WTC11 (cell line): Measurements from ENCODE around the gene RPS21. TPM values are rescaled to one million over a fixed set of nuclear protein-coding genes. Genes with fewer than 3 reads are reported as not detected.

ENCODE experiments used
- ATAC-seq: fragments of 200-7000 bp; cut with Tn5 transposase; 2 replicates; pipeline ENCODE4 v1.10.0; 2021; ENCODE audit warnings: mild to moderate bottlenecking, moderate library complexity
- CTCF ChIA-PET: fragments of 300-600 bp; sonication (Branson Sonifier 250); formaldehyde crosslinking; loops from one replicate; lab custom pipeline; 2021; ENCODE audit warnings: antibody characterized with exemption; lab: Charles Lee
- POLR2A ChIA-PET: fragments of 350-600 bp; sonication (Branson Sonifier 250); formaldehyde crosslinking; loops from one replicate; lab custom pipeline; 2021; ENCODE audit warnings: antibody characterized with exemption; lab: Charles Lee
- DNase-seq: peaks from one replicate; pipeline ENCODE4 v3.0.0; 2021; ENCODE audit warnings: low spot score
- H3K27ac Mint-ChIP-seq: 2 replicates; pipeline ENCODE4 v1.8.0; 2021; ENCODE audit warnings: mixed read lengths
- H3K27me3 Mint-ChIP-seq: 2 replicates; pipeline ENCODE4 v1.8.0; 2021; ENCODE audit warnings: low read depth, mild to moderate bottlenecking, moderate library complexity, mixed read lengths
- H3K36me3 Mint-ChIP-seq: 2 replicates; pipeline ENCODE4 v1.8.0; 2021; ENCODE audit warnings: mixed read lengths
- H3K4me1 Mint-ChIP-seq: 2 replicates; pipeline ENCODE4 v1.8.0; 2022; ENCODE audit warnings: mixed read lengths
- H3K4me3 Mint-ChIP-seq: 2 replicates; pipeline ENCODE4 v1.8.0; 2021; ENCODE audit warnings: mild to moderate bottlenecking, moderate library complexity, mixed read lengths
- H3K9me3 Mint-ChIP-seq: 2 replicates; pipeline ENCODE4 v1.8.0; 2021; ENCODE audit warnings: mixed read lengths
- AFF4 ChIP-seq: sonication (generic); formaldehyde crosslinking; IDR thresholded peaks from 2 replicates; pipeline ENCODE4 v1.8.1; 2023; ENCODE audit warnings: mild to moderate bottlenecking, missing genetic modification reagents, borderline replicate concordance
- CBFB ChIP-seq: sonication (generic); formaldehyde crosslinking; IDR thresholded peaks from 2 replicates; pipeline ENCODE4 v1.8.1; 2022; ENCODE audit warnings: mild to moderate bottlenecking, low read depth, missing genetic modification reagents
- ESRRA ChIP-seq: sonication (generic); formaldehyde crosslinking; IDR thresholded peaks from 2 replicates; pipeline ENCODE4 v1.8.1; 2022; ENCODE audit warnings: mild to moderate bottlenecking, missing genetic modification reagents, borderline replicate concordance
- ETV6 ChIP-seq: sonication (generic); formaldehyde crosslinking; IDR thresholded peaks from 2 replicates; pipeline ENCODE4 v1.8.1; 2022; ENCODE audit warnings: mild to moderate bottlenecking, missing genetic modification reagents
- FOXP1 ChIP-seq: sonication (generic); formaldehyde crosslinking; IDR thresholded peaks from 2 replicates; pipeline ENCODE4 v1.8.0; 2022; ENCODE audit warnings: missing genetic modification reagents, mild to moderate bottlenecking, moderate library complexity, borderline replicate concordance
- FOXP4 ChIP-seq: sonication (generic); formaldehyde crosslinking; IDR thresholded peaks from 2 replicates; pipeline ENCODE4 v1.8.0; 2022; ENCODE audit warnings: mild to moderate bottlenecking, missing genetic modification reagents
- GTF2I ChIP-seq: fragments of 250-450 bp; sonication (Bioruptor Pico); conservative IDR thresholded peaks from 2 replicates; pipeline ENCODE4 v1.4.0; 2021; ENCODE audit warnings: mild to moderate bottlenecking
- IRF1 ChIP-seq: sonication (generic); formaldehyde crosslinking; IDR thresholded peaks from 2 replicates; pipeline ENCODE4 v1.8.0; 2023; ENCODE audit warnings: missing genetic modification reagents
- IRF2 ChIP-seq: sonication (generic); formaldehyde crosslinking; IDR thresholded peaks from 2 replicates; pipeline ENCODE4 v1.8.0; 2022; ENCODE audit warnings: low read depth, missing genetic modification reagents, borderline replicate concordance
- MXD4 ChIP-seq: fragments of 250-450 bp; sonication (Bioruptor Pico); IDR thresholded peaks from 2 replicates; pipeline ENCODE4 v1.8.0; 2021; ENCODE audit warnings: mild to moderate bottlenecking, moderate library complexity, borderline replicate concordance
- MYBL2 ChIP-seq: sonication (generic); formaldehyde crosslinking; IDR thresholded peaks from 2 replicates; pipeline ENCODE4 v1.8.1; 2023; ENCODE audit warnings: mild to moderate bottlenecking, moderate library complexity, missing genetic modification reagents
- OVOL2 ChIP-seq: fragments of 250-450 bp; sonication (Bioruptor Pico); IDR thresholded peaks from 2 replicates; pipeline ENCODE4 v1.9.0; 2021; ENCODE audit warnings: mild to moderate bottlenecking, borderline replicate concordance
- PRDM15 ChIP-seq: sonication (generic); formaldehyde crosslinking; IDR thresholded peaks from 2 replicates; pipeline ENCODE4 v1.8.0; 2022; ENCODE audit warnings: missing genetic modification reagents
- PREB ChIP-seq: sonication (generic); formaldehyde crosslinking; IDR thresholded peaks from 2 replicates; pipeline ENCODE4 v1.8.1; 2022; ENCODE audit warnings: mild to moderate bottlenecking, missing genetic modification reagents, moderate library complexity, borderline replicate concordance
- RELA ChIP-seq: sonication (generic); formaldehyde crosslinking; IDR thresholded peaks from 2 replicates; pipeline ENCODE4 v1.8.1; 2022; ENCODE audit warnings: missing genetic modification reagents, mild to moderate bottlenecking, borderline replicate concordance
- RORB ChIP-seq: fragments of 250-450 bp; sonication (Bioruptor Pico); IDR thresholded peaks from 2 replicates; pipeline ENCODE4 v1.9.0; 2021; ENCODE audit warnings: mild to moderate bottlenecking
- TEAD4 ChIP-seq: sonication (generic); formaldehyde crosslinking; IDR thresholded peaks from 2 replicates; pipeline ENCODE4 v1.8.0; 2022; ENCODE audit warnings: mild to moderate bottlenecking, missing genetic modification reagents
- USF2 ChIP-seq: sonication (generic); formaldehyde crosslinking; IDR thresholded peaks from 2 replicates; pipeline ENCODE4 v1.8.1; 2023; ENCODE audit warnings: mild to moderate bottlenecking, missing genetic modification reagents, moderate library complexity
- ZBTB43 ChIP-seq: sonication (generic); formaldehyde crosslinking; IDR thresholded peaks from 2 replicates; pipeline ENCODE4 v1.8.1; 2023; ENCODE audit warnings: mild to moderate bottlenecking, missing genetic modification reagents
- total RNA-seq: library from RNA; stranded (reverse); gene quantifications from 3 replicates; pipeline ENCODE4 v1.2.3, GENCODE V29; 2021

Gene RPS21
- total RNA-seq, 1 experiment from 2014 or later = 2,016 TPM

GRCh38 chr20:62392621-62393334, 5.9 kb downstream of the RPS21 start:
- H3K36me3 Mint-ChIP-seq = peaks cover 16% of the 10 kb centered on the region
- no peak overlapping the region for H3K4me3 Mint-ChIP-seq
- no peaks in the 10 kb centered on the region for H3K27me3 Mint-ChIP-seq
- H3K9me3 Mint-ChIP-seq = peaks cover 5% of the 10 kb centered on the region; the same call in 1 of the 2 replicates
- no peak for ATAC-seq
- CTCF ChIA-PET = interaction anchor here (0.9 to 5.7 kb wide), 6 partner anchors 9 to 107 kb away, joined by 3 to 21 read pairs (median 4); no protein-coding TSS in a partner anchor
- TF ChIP-seq ZBTB43 (CRISPR knock-in tag) = no peak
- no peak for TF ChIP-seq RORB (CRISPR knock-in tag)
- TF ChIP-seq AFF4 (CRISPR knock-in tag) = no peak
- no peak for TF ChIP-seq OVOL2 (CRISPR knock-in tag)
- TF ChIP-seq IRF2 = no peak
- no peak for TF ChIP-seq GTF2I (CRISPR knock-in tag)
- TF ChIP-seq CBFB (CRISPR knock-in tag) = no peak
- TF ChIP-seq PRDM15 (CRISPR knock-in tag) = no peak
- TF ChIP-seq USF2 (CRISPR knock-in tag) = no peak
- no peak overlapping the region; the same call in 1 of the 2 replicates for H3K27ac Mint-ChIP-seq
- POLR2A ChIA-PET = no interaction called here
- no peak for DNase-seq
- peaks cover 12% of the 10 kb centered on the region for H3K4me1 Mint-ChIP-seq

- ChIA-PET POLR2A (no interaction called here), CTCF (interaction anchor here (0.9 to 5.7 kb wide), 7 partner anchors 8 to 398 kb away, joined by 3 to 21 read pairs (median 4); no protein-coding TSS in a partner anchor)
- DNase-seq (no peak), ATAC-seq (no peak)
- no peak overlapping the region for H3K4me3 Mint-ChIP-seq
- H3K27me3 Mint-ChIP-seq = no peaks in the 10 kb centered on the region
- H3K36me3 Mint-ChIP-seq = peaks cover 11% of the 10 kb centered on the region
- H3K9me3 Mint-ChIP-seq = peaks cover 9% of the 10 kb centered on the region; the same call in 1 of the 2 replicates
- peaks cover 7% of the 10 kb centered on the region for H3K4me1 Mint-ChIP-seq
- no peak overlapping the region for H3K27ac Mint-ChIP-seq
- no peak for TF ChIP-seq ETV6 (CRISPR knock-in tag)
- TF ChIP-seq FOXP1 (CRISPR knock-in tag) = no peak
- TF ChIP-seq TEAD4 (CRISPR knock-in tag) = no peak
- TF ChIP-seq RORB (CRISPR knock-in tag) = no peak
- no peak for TF ChIP-seq IRF1
- TF ChIP-seq FOXP4 (CRISPR knock-in tag) = no peak
- TF ChIP-seq MXD4 (CRISPR knock-in tag) = no peak
- TF ChIP-seq PREB (CRISPR knock-in tag) = no peak
- TF ChIP-seq MYBL2 (CRISPR knock-in tag) = no peak
- TF ChIP-seq USF2 (CRISPR knock-in tag) = no peak
- TF ChIP-seq RELA = no peak
- TF ChIP-seq ESRRA = no peak
These were observed 6.4 kb downstream of the RPS21 start for GRCh38 chr20:62393335-62393665.
